KMS-11 (cell line): Measurements from ENCODE around the gene SLFN5.
A peak's percentile ranks its signal among the peaks of the same experiment; 100 is the strongest.

Experiments
- H2AFZ ChIP-seq: fragments of 200-600 bp; sonication (generic); 2 replicates; pipeline ENCODE4 v1.6.1; 2016; ENCODE audit warnings: antibody characterized with exemption, mixed run types, low read depth
- H3K27ac ChIP-seq: fragments of 200-600 bp; sonication (generic); 2 replicates; pipeline ENCODE4 v1.6.1; 2016; ENCODE audit warnings: mild to moderate bottlenecking, mixed run types
- H3K27me3 ChIP-seq: fragments of 200-600 bp; sonication (generic); 2 replicates; pipeline ENCODE4 v1.6.1; 2017; ENCODE audit warnings: mild to moderate bottlenecking, low read depth, mixed run types, moderate library complexity; ENCODE audit not compliant: insufficient read depth
- H3K36me3 ChIP-seq: fragments of 200-600 bp; sonication (generic); 2 replicates; pipeline ENCODE4 v1.6.1; 2017; ENCODE audit warnings: mild to moderate bottlenecking, mixed run types; ENCODE audit not compliant: insufficient read depth
- H3K4me1 ChIP-seq: fragments of 200-600 bp; sonication (generic); 2 replicates; pipeline ENCODE4 v1.6.1; 2016; ENCODE audit warnings: mild to moderate bottlenecking, low read depth, mixed run types; ENCODE audit not compliant: poor library complexity, severe bottlenecking
- H3K4me2 ChIP-seq: fragments of 200-600 bp; sonication (generic); 2 replicates; pipeline ENCODE4 v1.7.0; 2016; ENCODE audit warnings: mild to moderate bottlenecking, mixed run types
- H3K4me3 ChIP-seq: fragments of 200-600 bp; sonication (generic); IDR thresholded peaks from 2 replicates; pipeline ENCODE4 v1.6.1; 2017; ENCODE audit warnings: low read depth, low read length, mixed read lengths; ENCODE audit not compliant: insufficient read depth
- H3K79me2 ChIP-seq: fragments of 200-600 bp; sonication (generic); 2 replicates; pipeline ENCODE4 v1.6.1; 2016; ENCODE audit warnings: low read depth, mixed run types; ENCODE audit not compliant: insufficient read depth
- H3K9ac ChIP-seq: fragments of 200-600 bp; sonication (generic); 2 replicates; pipeline ENCODE4 v1.6.1; 2016; ENCODE audit warnings: mild to moderate bottlenecking, mixed run types
- H4K20me1 ChIP-seq: fragments of 200-600 bp; sonication (generic); 2 replicates; pipeline ENCODE4 v1.6.1; 2016; ENCODE audit warnings: mild to moderate bottlenecking, mixed run types; ENCODE audit not compliant: insufficient read depth
- TF ChIP-seq, protein P1 (sequence below): fragments of 200-600 bp; sonication (generic); conservative IDR thresholded peaks from 2 replicates; pipeline ENCODE4 v1.6.1; 2017; ENCODE audit warnings: low read depth, mild to moderate bottlenecking, antibody characterized with exemption, low read length, moderate library complexity, mixed read lengths

SLFN5 gene

DNA sequence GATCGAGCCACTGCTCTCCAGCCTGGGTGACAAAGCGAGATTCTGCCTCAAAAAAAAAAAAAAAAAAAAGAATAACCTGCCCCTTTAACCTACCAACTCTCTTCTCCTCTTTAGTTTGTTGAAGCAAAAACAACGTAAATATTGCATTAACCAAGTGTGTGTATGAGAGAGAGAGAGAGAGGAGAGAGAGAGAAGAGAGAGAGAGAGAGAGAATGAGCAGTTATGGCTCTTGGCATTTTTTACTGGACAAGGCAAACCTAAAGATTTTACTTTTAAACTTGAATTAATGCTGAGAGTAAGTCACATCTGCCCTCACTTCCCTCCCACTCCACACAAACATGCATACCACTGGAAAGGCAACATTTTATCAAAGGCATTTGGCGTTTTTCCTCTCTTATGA is 3.0 kb upstream of the SLFN5 start:
- Histone ChIP-seq H3K4me2 (no peak overlapping the region), H2AFZ (no peak overlapping the region)
- TF ChIP-seq, protein P1, sequence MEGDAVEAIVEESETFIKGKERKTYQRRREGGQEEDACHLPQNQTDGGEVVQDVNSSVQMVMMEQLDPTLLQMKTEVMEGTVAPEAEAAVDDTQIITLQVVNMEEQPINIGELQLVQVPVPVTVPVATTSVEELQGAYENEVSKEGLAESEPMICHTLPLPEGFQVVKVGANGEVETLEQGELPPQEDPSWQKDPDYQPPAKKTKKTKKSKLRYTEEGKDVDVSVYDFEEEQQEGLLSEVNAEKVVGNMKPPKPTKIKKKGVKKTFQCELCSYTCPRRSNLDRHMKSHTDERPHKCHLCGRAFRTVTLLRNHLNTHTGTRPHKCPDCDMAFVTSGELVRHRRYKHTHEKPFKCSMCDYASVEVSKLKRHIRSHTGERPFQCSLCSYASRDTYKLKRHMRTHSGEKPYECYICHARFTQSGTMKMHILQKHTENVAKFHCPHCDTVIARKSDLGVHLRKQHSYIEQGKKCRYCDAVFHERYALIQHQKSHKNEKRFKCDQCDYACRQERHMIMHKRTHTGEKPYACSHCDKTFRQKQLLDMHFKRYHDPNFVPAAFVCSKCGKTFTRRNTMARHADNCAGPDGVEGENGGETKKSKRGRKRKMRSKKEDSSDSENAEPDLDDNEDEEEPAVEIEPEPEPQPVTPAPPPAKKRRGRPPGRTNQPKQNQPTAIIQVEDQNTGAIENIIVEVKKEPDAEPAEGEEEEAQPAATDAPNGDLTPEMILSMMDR: no peak

DNA sequence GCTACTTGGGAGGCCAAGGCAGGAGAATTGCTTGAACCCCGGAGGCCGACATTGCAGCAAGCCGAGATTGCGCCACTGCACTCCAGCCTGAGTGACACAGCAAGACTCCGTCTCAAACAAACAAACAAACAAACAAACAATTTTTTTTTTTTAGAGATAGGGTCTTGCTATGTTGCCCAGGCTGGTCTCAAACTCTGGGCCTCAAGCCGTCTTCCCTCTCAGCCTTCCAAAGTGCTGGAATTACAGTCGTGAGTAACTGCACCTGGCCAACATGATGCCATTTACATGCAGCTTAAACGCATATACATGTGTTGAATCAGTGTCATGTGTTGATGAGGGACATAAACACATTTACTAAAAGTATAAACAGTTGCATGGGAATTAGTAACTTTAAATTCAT is 2.0 kb upstream of the SLFN5 start:
- Histone ChIP-seq H3K27ac (no peak overlapping the region), H3K27me3 (no peaks in the 10 kb centered on the region), H3K4me1 (peaks cover 29% of the 10 kb centered on the region), H4K20me1 (no peaks in the 10 kb centered on the region), H3K9ac (no peak overlapping the region), H3K36me3 (no peaks in the 10 kb centered on the region), H3K4me3 (no peak overlapping the region), H3K79me2 (no peaks in the 10 kb centered on the region), H3K4me2 (no peak overlapping the region; the same call in 1 of the 2 replicates), H2AFZ (no peak overlapping the region)
- TF ChIP-seq, protein P1: no peak

More for the DNA sequence above, 3.0 kb upstream of the SLFN5 start:
- no peaks in the 10 kb centered on the region for H3K36me3 ChIP-seq
- no peak overlapping the region for H3K27ac ChIP-seq
- no peaks in the 10 kb centered on the region for H3K27me3 ChIP-seq
- no peaks in the 10 kb centered on the region for H4K20me1 ChIP-seq
- no peaks in the 10 kb centered on the region for H3K79me2 ChIP-seq
- H3K9ac ChIP-seq: no peak overlapping the region
- H3K4me3 ChIP-seq: no peak overlapping the region
- peaks cover 26% of the 10 kb centered on the region for H3K4me1 ChIP-seq

DNA sequence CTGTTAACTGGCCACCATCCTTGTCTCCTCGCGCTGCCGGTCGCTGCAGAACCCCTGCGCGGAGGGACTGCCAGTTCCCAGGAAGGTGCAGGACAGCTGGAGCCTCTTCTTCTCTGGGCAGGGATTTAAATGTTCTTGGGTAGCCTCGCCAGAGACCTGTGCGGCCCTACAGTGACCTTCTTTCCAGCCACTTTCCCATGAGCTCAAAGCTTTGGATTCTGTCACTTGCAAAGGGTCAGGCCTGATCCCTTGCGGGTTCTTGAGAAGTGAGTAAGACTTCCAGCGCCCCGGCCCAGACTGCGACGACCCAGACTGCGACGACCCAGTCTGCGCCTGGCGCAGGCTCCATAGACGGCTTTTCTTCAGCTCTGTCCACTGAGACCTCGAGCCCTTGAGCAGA is 1.4 kb upstream of the SLFN5 start:
- Histone ChIP-seq H3K27ac (no peak overlapping the region), H3K36me3 (no peaks in the 10 kb centered on the region), H3K27me3 (no peaks in the 10 kb centered on the region), H3K9ac (no peak overlapping the region; the same call in 1 of the 2 replicates), H3K4me1 (peaks cover 29% of the 10 kb centered on the region), H2AFZ (peak overlapping the region; percentile 76), H4K20me1 (no peaks in the 10 kb centered on the region), H3K4me3 (no peak overlapping the region), H3K4me2 (peak overlapping the region; percentile 96), H3K79me2 (no peaks in the 10 kb centered on the region)
- TF ChIP-seq, protein P1: no peak

DNA sequence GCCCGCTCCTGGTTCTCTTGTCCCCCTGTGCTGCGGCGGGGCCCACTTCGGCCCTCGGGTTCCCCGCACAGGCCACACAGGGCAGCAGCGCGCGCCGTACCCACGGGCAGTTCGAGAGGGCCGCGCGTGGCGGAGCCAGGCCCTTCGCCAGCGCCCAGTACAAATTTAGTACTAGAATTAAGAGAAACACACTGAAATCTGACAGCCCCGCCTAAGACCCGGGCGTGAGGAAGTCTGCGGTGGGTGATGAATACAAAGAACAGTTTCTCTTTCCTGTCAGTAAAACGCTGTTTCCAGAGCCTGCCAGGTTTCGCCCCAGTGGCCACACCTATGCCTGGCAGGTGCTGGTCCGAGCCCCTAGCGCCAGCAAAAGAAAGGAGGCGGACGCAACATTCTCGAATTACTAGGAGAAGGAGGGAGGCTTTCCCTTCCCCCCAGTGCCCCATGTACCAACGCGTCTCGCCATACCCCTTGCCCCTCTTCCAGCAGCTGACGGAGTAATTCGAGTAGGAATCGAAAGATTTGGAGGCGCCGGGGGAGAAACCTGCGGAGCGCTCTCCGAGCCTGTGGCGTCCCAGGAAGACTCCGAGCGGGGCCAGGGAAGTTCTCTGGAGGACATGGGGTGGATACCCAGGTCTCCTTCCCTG is 591 bp upstream of the SLFN5 start:
- no peaks in the 10 kb centered on the region for H3K27me3 ChIP-seq
- no peaks in the 10 kb centered on the region for H3K79me2 ChIP-seq
- H4K20me1 ChIP-seq: no peaks in the 10 kb centered on the region
- no peaks in the 10 kb centered on the region for H3K36me3 ChIP-seq
- TF ChIP-seq, protein P1: peak; percentile 37; the same call in 1 of the 2 replicates
- H3K9ac ChIP-seq: peak overlapping the region; percentile 57; the same call in 1 of the 2 replicates
- H2AFZ ChIP-seq: peak overlapping the region; percentile 76
- no peak overlapping the region for H3K4me3 ChIP-seq
- H3K4me1 ChIP-seq: peaks cover 29% of the 10 kb centered on the region
- H3K27ac ChIP-seq: peak overlapping the region; percentile 48; the same call in 1 of the 2 replicates
- H3K4me2 ChIP-seq: peak overlapping the region; percentile 96
